Calu3 (cell line): ENCODE measurements around the gene CALML3. TPM values are rescaled to one million over a fixed set of nuclear protein-coding genes. Genes with fewer than 3 reads are reported as not detected.

Source experiments
- BruUV-seq: library from RNA; stranded (reverse); fragments of 400-500 nt; replicated peaks from 2 replicates; lab custom pipeline; 2021; lab: Mats Ljungman, UMichigan
- CTCF ChIA-PET: fragments of 300-600 bp; sonication (Branson Sonifier 250); formaldehyde crosslinking; loops from one replicate; lab custom pipeline; 2022; ENCODE audit warnings: antibody characterized with exemption; lab: Charles Lee
- DNase-seq: peaks from one replicate; pipeline ENCODE4 v3.0.0; 2022
- H3K27ac Mint-ChIP-seq: one replicate; pipeline ENCODE4 v1.8.0; 2022; ENCODE audit warnings: mixed read lengths; ENCODE audit not compliant: unreplicated experiment
- H3K27me3 Mint-ChIP-seq: one replicate; pipeline ENCODE4 v1.8.0; 2022; ENCODE audit warnings: mixed read lengths; ENCODE audit not compliant: unreplicated experiment
- H3K36me3 Mint-ChIP-seq: one replicate; pipeline ENCODE4 v1.8.0; 2022; ENCODE audit warnings: mild to moderate bottlenecking, moderate library complexity, mixed read lengths; ENCODE audit not compliant: insufficient read depth, unreplicated experiment
- H3K4me1 Mint-ChIP-seq: one replicate; pipeline ENCODE4 v1.8.0; 2022; ENCODE audit warnings: mild to moderate bottlenecking, low read depth, mixed read lengths; ENCODE audit not compliant: unreplicated experiment
- H3K4me3 Mint-ChIP-seq: one replicate; pipeline ENCODE4 v1.8.0; 2022; ENCODE audit warnings: mild to moderate bottlenecking, low read depth, moderate library complexity, mixed read lengths; ENCODE audit not compliant: unreplicated experiment
- H3K9me3 Mint-ChIP-seq: one replicate; pipeline ENCODE4 v1.8.0; 2022; ENCODE audit warnings: low read depth, mixed read lengths; ENCODE audit not compliant: unreplicated experiment
- intact Hi-C: fragments of 100-400 bp; cut with micrococcal nuclease; formaldehyde crosslinking; loops from one replicate; pipeline ENCODE4 v1.10.0; 2022; ENCODE audit not compliant: unreplicated experiment
- total RNA-seq: library from RNA; stranded (reverse); gene quantifications from 2 replicates; pipeline ENCODE4 v1.2.3, GENCODE V29; 2022
- TF ChIP-seq, protein P1 (sequence below): fragments of 200-600 bp; IDR thresholded peaks from one replicate; pipeline ENCODE4 v1.8.0; 2022; ENCODE audit warnings: antibody characterized with exemption; ENCODE audit not compliant: unreplicated experiment

CALML3 gene
- total RNA-seq, 1 experiment from 2014 or later: not detected

DNA sequence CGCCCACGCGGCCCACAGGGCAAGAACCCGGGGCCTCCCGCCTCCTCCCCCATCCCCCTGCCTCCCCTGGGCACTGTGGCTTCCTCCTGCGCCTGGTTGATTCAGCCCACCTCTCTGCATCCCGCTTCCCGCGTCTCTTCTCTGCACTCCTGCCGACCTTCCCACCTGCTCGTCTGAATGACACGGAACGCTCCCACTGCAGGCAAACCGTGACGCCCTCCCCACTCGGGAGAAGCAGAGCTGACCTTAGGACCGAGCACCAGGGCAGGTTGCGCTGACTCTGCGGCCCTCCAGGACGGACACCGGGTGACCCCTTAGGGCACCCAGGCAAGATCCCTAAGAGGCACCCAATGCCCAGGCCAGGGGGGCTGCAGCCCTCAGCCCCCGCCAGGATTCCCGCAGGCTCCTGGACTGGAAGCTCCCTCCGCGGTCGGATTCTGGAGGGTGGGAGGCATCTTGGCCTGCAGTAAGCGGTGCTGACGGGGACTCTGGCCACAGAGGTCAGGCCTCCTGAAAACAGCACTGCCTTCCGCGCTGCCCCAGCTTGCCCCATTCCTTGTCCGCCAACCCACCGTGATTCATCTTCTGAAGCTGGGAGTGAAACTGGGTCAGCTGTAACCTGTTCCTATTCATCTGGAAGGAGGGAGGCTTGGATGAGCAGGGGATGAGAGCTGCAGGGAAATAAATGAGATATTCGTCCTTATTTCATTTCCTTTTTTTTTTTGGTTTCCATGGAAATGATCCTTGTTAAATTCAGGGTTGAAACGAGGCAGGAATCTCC, 990 bp downstream of the CALML3 start:
- no peak for DNase-seq
- TF ChIP-seq, protein P1, sequence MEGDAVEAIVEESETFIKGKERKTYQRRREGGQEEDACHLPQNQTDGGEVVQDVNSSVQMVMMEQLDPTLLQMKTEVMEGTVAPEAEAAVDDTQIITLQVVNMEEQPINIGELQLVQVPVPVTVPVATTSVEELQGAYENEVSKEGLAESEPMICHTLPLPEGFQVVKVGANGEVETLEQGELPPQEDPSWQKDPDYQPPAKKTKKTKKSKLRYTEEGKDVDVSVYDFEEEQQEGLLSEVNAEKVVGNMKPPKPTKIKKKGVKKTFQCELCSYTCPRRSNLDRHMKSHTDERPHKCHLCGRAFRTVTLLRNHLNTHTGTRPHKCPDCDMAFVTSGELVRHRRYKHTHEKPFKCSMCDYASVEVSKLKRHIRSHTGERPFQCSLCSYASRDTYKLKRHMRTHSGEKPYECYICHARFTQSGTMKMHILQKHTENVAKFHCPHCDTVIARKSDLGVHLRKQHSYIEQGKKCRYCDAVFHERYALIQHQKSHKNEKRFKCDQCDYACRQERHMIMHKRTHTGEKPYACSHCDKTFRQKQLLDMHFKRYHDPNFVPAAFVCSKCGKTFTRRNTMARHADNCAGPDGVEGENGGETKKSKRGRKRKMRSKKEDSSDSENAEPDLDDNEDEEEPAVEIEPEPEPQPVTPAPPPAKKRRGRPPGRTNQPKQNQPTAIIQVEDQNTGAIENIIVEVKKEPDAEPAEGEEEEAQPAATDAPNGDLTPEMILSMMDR: no peak
- H3K27me3 Mint-ChIP-seq: no peaks in the 10 kb centered on the region
- no TSS peak for BruUV-seq
- intact Hi-C loops: no loop called here
- H3K4me3 Mint-ChIP-seq: no peak overlapping the region
- CTCF ChIA-PET: interaction anchor here (0.7 kb wide), 1 partner anchor 63 kb away, joined by 3 read pairs; no protein-coding TSS in a partner anchor
- H3K4me1 Mint-ChIP-seq: no peaks in the 10 kb centered on the region
- no peak overlapping the region for H3K27ac Mint-ChIP-seq
- H3K9me3 Mint-ChIP-seq: no peaks in the 10 kb centered on the region
- no peaks in the 10 kb centered on the region for H3K36me3 Mint-ChIP-seq

DNA sequence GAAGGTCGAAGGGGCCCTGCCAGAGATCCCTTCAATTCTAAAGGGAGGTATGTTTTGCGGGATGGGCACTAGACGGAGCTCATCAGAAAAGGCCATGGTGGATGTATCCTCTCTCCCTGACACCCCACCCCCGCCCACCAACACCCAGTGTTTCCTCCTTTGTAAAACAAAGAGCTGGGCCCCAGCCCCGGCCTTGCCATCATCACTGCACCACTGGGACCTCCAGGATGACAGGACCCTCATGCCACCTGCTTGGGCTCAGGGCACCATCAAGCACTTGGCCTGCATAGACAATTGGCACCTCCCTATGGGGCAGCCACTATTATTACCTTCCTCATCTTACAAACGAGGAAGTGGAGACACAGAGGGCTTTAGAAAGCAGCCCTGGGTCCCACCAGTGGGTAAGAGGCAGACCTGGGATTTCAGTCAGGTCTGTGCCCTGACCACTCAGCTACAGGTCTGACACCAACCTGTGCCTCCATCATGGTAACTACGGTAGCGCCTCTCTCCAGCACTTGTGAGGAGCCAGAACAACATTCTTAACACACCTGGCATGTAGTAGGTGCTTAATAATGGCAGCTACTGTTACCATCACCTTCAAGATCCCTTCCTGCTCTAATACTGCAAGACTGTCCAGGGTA, 2.0 kb downstream of the CALML3 start:
- Mint-ChIP-seq H3K27ac (no peak overlapping the region), H3K9me3 (no peaks in the 10 kb centered on the region), H3K4me3 (no peak overlapping the region), H3K4me1 (no peaks in the 10 kb centered on the region), H3K27me3 (no peaks in the 10 kb centered on the region), H3K36me3 (no peaks in the 10 kb centered on the region)
- BruUV-seq: no TSS peak
- CTCF ChIA-PET: interaction anchor here (0.9 kb wide), 1 partner anchor 22 kb away, joined by 6 read pairs; no protein-coding TSS in a partner anchor
- intact Hi-C loops: no loop called here
- DNase-seq: no peak
- TF ChIP-seq, protein P1: no peak

DNA sequence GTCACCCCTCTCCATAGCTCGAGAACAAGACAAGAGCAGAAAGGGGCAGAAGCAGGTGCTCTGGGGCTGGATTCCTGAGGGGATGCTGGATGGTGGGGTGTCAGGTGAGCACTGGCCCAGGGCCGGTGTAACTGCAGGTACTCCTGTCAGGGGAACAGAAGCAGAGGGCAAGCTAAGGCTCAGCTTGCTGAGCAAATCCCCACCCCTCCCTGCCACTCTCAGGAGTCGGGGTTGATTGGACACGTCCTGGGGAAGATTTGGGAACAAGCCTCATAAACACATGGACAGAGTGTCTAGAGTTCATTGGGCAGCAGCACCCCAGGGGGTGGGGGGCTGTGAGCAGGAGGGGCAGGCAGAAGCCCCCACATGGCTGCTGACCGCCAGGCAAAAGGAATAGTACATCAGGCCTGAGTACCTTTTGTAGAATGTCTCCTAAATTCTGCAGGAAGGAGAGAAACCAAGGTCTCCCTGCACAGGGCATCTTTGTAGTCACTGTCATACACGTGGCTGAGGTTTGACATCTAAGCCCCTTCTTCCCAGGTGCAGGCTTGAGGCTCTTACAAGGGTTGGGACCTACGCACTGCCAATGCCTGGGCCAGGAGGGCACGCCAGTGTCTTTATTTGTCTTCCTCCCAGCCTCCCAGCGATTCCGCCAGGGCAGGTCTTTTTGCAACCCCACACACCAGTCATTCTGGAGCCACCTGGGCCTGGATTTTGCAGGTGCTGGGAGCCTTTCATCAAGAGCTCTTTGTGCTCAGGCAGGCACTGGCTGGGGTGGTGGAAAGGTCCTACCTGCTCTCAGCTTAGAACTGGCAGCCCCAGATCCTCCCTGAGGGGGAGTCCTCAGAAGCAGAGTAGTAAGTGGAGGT, 2.8 kb downstream of the CALML3 start:
- Mint-ChIP-seq H3K27me3 (no peaks in the 10 kb centered on the region), H3K9me3 (no peaks in the 10 kb centered on the region), H3K4me3 (no peak overlapping the region), H3K4me1 (no peaks in the 10 kb centered on the region), H3K27ac (no peak overlapping the region), H3K36me3 (no peaks in the 10 kb centered on the region)
- CTCF ChIA-PET: interaction anchor here (0.7 to 0.9 kb wide), 3 partner anchors 19 to 25 kb away, joined by 3 to 7 read pairs (median 6); no protein-coding TSS in a partner anchor
- BruUV-seq: no TSS peak
- intact Hi-C loops: no loop called here
- no peak for DNase-seq
- TF ChIP-seq, protein P1: no peak

DNA sequence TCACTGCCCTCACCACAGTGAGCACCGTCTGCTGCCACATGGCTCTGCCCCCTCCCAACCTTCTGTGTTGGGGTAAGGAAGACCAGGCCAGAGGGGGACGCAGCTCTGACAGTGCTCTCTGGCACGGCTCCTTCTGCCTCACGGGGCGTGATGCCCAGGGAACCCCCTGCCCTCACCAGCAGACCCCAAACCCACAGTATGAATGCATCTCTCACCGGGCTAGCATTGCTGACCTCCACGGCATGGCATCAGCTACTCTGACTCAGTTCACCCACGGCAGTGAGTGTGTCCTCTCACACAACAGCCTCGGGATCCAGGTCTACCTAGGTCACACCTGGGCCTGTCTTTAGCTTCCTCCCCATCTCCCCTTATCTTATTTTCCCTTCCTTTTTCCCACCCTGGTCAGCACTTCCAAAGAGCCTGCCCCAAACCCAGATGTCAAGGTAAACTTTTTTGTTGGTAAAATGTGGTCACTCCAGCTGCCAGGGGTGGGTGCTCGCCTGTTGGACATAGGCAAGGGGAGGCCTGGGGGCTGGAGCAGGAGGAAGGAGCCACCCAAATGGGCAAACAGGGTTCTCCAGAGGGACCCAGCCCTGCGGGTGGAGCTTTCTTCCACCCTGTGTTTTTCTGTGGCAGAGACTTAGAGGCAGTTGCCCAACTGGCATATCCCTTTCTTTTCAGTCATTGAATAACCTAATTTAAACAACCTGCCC, 4.4 kb downstream of the CALML3 start:
- TF ChIP-seq, protein P1: no peak
- Mint-ChIP-seq H3K4me1 (no peaks in the 10 kb centered on the region), H3K36me3 (no peaks in the 10 kb centered on the region), H3K4me3 (no peak overlapping the region), H3K27me3 (no peaks in the 10 kb centered on the region), H3K27ac (no peak overlapping the region), H3K9me3 (no peaks in the 10 kb centered on the region)
- intact Hi-C loops: no loop called here
- BruUV-seq: no TSS peak
- CTCF ChIA-PET: no interaction called here
- DNase-seq: no peak
